Fibroblast of the aortic adventitia (primary cell): ENCODE measurements around the gene SYTL5. TPM values are rescaled to one million over a fixed set of nuclear protein-coding genes. Genes with fewer than 3 reads are reported as not detected.

Source experiments
- DNase-seq: peaks from one replicate; pipeline ENCODE4 v3.0.0-alpha.2; 2010; ENCODE audit warnings: low read depth
- H3K4me3 ChIP-seq: 2 replicates; pipeline ENCODE4 v1.5.1; 2011; ENCODE audit warnings: low read depth, mild to moderate bottlenecking, control low read depth, low read length, moderate library complexity
- CTCF ChIP-seq: IDR thresholded peaks from 2 replicates; pipeline ENCODE4 v1.5.1; 2011; ENCODE audit warnings: mild to moderate bottlenecking, low read length, control low read depth, inconsistent platforms; ENCODE audit not compliant: insufficient read depth
- total RNA-seq: library from RNA; depleted of rRNA; stranded (reverse); fragments of >200 nt; gene quantifications from 2 replicates; pipeline ENCODE4 v1.2.3, GENCODE V29; 2012; ENCODE audit warnings: low replicate concordance

Gene SYTL5
- total RNA-seq, 1 donor = 0.36 TPM

DNA sequence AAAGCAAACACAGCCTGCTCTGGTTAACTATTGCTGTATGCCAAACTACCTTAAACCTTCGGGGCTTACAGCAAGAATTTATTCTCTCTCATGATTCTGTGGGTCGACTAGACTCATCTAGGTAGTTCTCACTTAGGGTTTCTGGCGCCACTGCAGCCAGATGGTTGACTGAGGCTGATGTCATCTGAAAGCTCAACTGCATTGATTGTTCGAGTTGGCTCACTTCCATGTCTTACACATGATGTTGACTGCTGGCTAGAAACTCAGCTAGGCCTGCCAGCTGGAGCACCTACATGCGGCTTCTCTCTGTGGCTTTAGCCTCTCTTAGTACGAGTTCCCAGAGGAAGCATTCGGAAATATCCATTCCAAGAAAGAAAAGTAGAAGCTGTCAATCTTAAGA is 111.1 kb downstream of the SYTL5 start:
- H3K4me3 ChIP-seq = no peak overlapping the region
- no peak for TF ChIP-seq CTCF
- peak; percentile 40 for DNase-seq

DNA sequence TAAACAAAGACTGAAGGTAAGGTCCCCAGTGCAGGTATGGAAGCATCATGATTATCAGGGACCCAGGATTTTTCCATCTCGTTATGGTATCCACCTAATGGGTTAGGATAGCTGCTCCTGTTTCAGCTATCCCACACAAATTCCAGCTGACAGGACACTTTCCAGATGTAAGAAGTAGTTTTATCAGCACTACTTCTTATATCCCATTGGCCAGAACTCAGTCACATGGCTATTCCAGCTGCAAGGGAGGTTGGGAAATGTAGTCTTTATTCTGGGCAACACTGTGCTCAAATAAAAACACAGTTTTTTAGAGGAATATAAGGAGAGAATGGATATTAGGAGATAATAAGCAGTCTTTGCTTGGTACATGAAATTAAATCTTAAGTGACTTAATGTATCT is 117.6 kb downstream of the SYTL5 start:
- no peak overlapping the region for H3K4me3 ChIP-seq
- no peak for DNase-seq
- TF ChIP-seq CTCF = no peak

DNA sequence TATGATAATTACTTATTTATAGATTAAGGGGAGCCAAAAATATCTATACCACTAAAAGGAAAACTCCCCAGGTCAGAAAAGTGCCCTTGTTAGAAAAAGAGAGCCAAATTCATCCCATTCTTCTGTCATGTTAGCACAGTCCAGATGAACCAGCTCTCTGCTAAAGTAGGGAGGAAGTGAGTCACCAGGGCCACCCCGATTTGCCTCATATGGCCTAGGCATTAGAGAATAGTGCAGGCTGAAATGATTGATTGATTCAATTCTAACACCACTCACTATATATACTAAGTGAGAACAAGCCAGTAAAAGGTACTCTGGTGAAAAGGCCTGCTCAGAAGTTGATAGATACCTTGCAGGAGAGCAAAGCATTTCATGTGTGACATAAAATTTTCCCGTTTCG is 119.8 kb downstream of the SYTL5 start:
- no peak for DNase-seq
- no peak for TF ChIP-seq CTCF
- no peak overlapping the region for H3K4me3 ChIP-seq

- no peak overlapping the region for H3K4me3 ChIP-seq
- no peak for TF ChIP-seq CTCF
- no peak for DNase-seq
These were observed 121.6 kb downstream of the SYTL5 start for GRCh38 chrX:38127961-38128360.

- H3K4me3 ChIP-seq = no peak overlapping the region
- DNase-seq = no peak
- no peak for TF ChIP-seq CTCF
These were observed 123.0 kb downstream of the SYTL5 start for GRCh38 chrX:38129366-38129765.

DNA sequence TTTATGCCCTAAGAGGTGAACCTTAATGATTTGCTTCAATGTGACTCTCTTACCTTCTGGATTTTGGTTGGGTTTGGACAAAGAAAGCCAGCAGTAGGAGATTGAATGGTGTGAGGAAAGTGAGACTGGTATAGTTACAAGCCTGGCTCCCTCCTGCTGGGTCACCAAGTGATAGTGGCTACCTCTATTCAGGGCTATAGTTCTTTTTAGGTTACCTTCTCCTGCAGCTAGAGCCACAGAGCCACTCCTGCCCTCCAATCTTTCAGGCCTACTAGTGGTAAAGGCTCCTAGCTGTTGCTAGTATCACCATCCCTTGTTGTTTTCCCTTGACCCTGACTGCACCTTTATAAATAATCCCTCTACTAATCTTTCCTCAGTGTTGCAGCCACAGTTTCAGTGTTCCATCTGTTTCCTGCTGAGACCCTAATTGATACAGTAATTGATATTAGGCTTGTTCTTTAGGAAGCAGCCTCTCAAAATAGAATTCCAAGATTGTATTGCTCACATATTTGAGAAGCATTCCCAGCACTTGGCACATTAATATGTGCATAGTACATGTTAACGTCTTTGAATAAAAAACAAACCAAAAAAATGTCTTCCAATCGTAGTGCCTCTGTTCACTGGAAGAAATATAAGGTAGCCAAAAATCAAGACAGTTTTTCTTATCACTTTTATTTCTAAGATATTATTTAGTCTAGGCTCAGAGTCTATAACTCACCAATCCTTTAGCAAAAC is 132.0 kb downstream of the SYTL5 start:
- no peak overlapping the region for H3K4me3 ChIP-seq
- no peak for DNase-seq
- TF ChIP-seq CTCF = no peak

DNA sequence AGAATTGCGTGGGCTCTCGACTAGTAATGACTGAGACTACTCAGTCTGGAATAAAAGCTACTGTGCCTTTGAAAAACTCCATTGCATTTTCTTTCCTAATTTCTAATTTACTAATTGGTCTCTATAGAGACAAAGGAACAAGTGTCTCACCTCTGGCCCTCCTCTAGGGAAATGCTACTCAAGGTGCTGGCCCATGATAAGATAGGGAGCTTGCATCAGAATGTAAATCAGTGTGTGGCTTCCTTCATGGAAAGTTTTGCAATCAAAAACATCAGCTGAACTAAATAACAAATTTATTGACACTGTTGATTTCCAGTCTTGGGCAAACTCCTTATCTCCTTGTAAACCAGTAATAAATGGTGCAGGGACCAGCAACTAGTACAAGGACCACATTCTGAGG is 132.5 kb downstream of the SYTL5 start:
- no peak overlapping the region for H3K4me3 ChIP-seq
- TF ChIP-seq CTCF = no peak
- no peak for DNase-seq
